ENCODE measurements around the gene CHKA. TPM values are rescaled to one million over a fixed set of nuclear protein-coding genes. Genes with fewer than 3 reads are reported as not detected.

CHKA gene
- total and polyA plus RNA-seq, 2 of the 8 experiments (the other 6 are each of a cell fraction or from before 2014, with no cell fraction given) = 61.2 to 86.6 TPM

GRCh38 chr11:68121067-68121899 is at the start of gene CHKA (continued):
- peak; percentile 70; the same call in 1 of the 2 replicates for TF ChIP-seq MAX (IDR thresholded peaks at IDR 0.05)
- TF ChIP-seq ATF2 (IDR thresholded peaks at IDR 0.05; ENCODE audit: low read length) = no peak
- TF ChIP-seq EP300 (IDR thresholded peaks at IDR 0.05; ENCODE audit: borderline replicate concordance in 1 of 2, low read depth in 2 of 2, low read length in 2 of 2) = peak in 1 of 2 experiments; percentile 46; a peak in 1 of 3 replicates
- peak; percentile 72 for TF ChIP-seq E2F6 (IDR thresholded peaks at IDR 0.05)
- TF ChIP-seq SIX5 (IDR thresholded peaks at IDR 0.05; ENCODE audit: low read depth, low read length) = no peak
- TF ChIP-seq TBP (IDR thresholded peaks at IDR 0.05; ENCODE audit: low read depth, low read length) = peak; percentile 91; the same call in 1 of the 2 replicates
- peak; percentile 91 for TF ChIP-seq TAF7 (optimal IDR thresholded peaks at IDR 0.05; ENCODE audit: borderline replicate concordance, low read depth, low read length)
- 0 out of 2 replicates have a peak, but pooled peaks have one; percentile 68 for TF ChIP-seq SP4 (IDR thresholded peaks at IDR 0.05; ENCODE audit: low read length)
- peak; percentile 73; the same call in 1 of the 2 replicates for TF ChIP-seq EGR1 (IDR thresholded peaks at IDR 0.05; ENCODE audit: borderline replicate concordance, low read depth, low read length)
- peak; percentile 46 for TF ChIP-seq KDM4A (IDR thresholded peaks at IDR 0.05; ENCODE audit: low read depth, low read length, severe bottlenecking)
- TF ChIP-seq RBBP5 (IDR thresholded peaks at IDR 0.05; ENCODE audit: borderline replicate concordance, low read depth, low read length) = peak; percentile 85; the same call in 1 of the 2 replicates
- peak; percentile 90 for TF ChIP-seq ASH2L (IDR thresholded peaks at IDR 0.05; ENCODE audit: low read length)

All from H1 (cell line).